IPS DF 4.7 (cell line): ENCODE measurements around the gene GBP6.
"Not testable (repeated sequence)": the region's sequence is repeated elsewhere in the genome, so short reads cannot be mapped to it uniquely, and the experiment has no call there.

Experiments
- DNase-seq: peaks from one replicate; pipeline ENCODE4 v3.0.0-alpha.2; 2013; ENCODE audit warnings: low spot score; ENCODE audit errors: extremely low read depth

The GBP6 gene

DNA sequence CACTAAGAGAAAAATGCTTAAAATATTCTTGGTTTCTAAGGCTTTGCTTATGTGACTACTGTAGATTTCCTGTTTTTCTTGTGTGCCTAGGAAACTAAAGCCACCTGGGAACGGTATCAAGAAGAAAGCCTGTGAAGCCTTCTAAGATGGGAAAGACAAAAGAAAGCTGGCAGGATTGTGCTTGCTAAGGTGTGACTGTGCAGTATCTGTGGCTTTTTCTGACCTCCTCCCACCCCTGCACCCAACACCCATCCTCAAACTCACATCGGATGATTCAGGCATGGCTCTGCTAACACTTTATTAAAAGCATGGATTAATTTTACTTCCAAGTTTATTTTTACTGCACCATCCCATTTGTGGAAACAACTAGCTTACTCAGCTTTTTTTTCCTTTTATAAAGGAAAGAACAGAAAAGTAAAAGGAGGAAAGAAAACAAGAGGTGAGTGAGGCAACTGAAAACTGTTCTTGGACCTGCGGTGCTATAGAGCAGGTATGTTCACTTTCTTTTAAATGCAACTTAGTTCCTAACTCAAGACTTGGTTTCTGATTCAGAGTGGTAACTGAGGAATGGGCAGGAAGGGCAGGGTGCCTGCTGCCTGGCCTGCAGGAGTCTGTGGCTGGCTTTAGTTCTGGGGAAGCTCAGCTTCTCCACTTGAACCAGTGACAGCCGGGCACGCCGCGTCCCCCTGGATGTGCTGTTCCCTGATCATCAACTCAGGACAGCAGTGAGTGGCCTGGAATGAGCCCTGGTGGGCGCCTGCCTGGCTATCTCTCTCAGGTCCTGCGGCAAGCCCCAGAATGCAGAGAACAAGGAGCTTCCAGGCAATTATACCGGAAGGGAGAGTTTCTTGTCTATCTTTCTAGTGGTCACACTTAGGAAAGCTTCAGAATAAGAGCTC lies at the start of gene GBP6:
GBP6 (plus strand) TSS at position 422 of the 899 bp plus-strand sequence. CDS start 4,493 bp downstream, outside the sequence.
- DNase-seq = no peak

GRCh38 chr1:89322402-89322801 lies 41.5 kb upstream of the GBP6 start:
- DNase-seq = no peak

DNA sequence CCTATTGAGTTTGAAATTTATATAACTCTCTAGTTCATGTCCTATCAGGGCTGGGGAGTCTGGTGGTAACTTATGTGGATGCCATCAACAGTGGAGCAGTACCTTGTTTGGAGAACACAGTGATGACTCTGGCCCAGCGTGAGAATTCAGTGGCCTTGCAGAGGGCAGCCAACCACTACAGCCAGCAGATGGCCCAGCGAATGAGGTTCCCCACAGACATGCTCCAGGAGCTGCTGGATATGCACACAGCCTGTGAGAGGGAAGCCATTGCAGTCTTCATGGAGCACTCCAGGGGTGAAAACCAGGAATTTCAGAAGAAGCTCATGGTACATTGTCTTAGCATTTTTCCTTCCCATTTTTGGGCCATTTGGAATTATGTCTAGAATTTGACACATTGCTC lies 32.0 kb upstream of the GBP6 start:
- no peak for DNase-seq

DNA sequence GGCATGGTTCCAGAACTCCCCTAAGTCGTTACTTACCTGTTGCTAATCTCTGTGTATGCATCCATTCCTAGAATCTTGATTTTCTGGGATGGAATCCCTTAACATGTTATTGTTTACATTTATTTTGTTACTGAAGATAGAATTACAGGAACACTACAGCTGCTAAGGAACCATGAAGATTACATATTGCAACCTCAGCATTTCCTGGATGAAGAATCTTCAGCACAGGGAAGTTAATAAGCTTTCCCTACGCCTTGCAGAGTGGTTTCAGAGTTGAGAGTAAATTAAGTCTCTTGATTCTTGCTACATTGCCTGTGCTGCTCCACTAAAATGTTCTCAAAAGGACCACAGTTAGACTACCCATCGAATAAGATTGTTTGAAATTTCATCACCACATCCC lies 31.4 kb upstream of the GBP6 start:
- DNase-seq = no peak

GRCh38 chr1:89335486-89335885 lies 28.4 kb upstream of the GBP6 start:
- no peak for DNase-seq

GRCh38 chr1:89337903-89338302 lies 26.0 kb upstream of the GBP6 start:
- no peak for DNase-seq

DNA sequence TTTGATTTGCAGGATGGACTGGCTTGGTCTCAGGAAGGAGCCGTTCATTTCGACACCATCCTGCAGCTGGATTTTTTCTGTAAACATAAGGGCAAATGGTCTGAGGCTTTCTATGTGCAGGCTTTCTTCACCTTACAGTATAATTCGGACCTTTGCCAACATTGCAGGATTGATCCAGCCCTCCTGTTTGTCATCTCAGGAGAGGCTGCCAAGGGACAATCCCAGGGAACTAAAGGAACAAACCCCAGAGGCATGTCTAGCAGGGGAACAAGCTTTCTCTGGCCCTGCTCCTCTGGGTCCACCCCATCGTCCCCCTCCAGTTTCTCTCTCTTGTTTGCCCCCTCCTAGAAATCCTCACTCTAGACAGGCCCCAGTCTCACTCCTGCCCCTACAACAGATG lies 24.8 kb upstream of the GBP6 start:
- no peak for DNase-seq

DNA sequence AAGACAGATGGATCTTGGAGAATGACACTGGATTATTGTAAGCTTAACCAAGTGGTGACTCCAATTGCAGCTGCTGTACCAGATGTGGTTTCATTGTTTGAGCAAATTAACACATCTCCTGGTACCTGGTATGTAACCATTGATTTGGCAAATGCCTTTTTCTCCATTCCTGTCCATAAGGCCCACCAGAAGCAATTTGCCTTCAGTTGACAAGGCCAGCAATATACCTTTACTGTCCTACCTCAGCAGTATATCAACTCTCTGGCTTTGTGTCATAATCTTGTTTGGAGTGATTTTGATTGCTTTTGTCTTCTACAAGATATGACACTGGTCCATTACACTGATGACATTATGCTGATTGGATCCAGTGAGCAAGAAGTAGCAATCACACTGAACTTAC lies 18.4 kb upstream of the GBP6 start:
- not testable (repeated sequence) for DNase-seq

DNA sequence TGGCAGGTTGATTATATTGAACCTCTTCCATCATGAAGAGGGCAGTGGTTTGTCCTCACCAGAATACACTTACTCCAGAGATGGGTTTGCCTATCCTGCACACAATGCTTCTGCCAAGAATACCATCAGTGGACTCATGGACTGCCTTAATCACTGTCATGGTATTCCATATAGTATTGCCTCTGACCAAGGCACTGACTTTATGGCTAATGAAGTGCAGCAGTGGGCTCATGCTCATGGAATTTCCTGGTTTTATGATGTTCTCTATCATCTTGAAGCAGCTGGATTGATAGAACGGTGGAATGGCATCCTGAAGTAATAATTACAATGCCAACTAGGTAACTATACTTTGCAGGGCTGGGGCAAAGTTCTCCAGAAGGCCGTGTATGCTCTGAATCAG lies 16.6 kb upstream of the GBP6 start:
- DNase-seq = no peak

GRCh38 chr1:89350298-89350697 lies 13.6 kb upstream of the GBP6 start:
- DNase-seq = no peak

DNA sequence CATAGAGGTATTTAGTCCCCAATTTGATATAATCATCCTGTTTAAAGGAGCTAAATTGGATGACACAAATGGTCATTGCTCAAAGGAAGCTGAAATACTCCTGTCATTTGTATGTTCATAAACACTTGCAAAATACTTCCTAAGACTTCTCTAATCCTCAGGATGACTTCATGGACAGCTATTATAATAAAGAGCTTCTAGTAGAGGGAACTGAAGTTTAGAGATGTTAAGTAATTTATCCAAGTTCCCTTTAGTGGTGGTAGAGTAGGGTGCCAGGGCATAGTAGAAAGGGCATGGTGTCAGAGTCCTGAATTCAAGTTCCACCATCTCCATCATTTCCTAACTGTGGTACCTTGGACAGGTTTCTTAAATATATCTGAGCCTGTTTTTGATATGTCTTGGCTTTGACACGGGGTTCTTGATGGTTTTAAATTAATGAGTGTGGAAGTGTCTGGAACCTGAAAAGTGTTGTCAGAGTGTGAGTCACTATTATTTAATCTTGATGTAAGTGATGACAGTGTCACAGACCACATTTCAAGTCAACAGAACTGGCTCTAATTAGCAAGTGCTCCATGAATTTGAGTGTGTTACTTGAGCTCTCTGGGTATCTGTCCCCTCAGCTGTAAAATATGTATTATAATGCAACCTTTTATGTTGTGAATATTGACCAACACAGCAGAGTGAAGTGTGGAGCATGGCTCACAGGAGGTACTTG lies 12.1 kb upstream of the GBP6 start:
- no peak for DNase-seq

GRCh38 chr1:89352421-89352820 lies 11.4 kb upstream of the GBP6 start:
- no peak for DNase-seq

GRCh38 chr1:89354205-89354604 lies 9.7 kb upstream of the GBP6 start:
- DNase-seq = no peak

GRCh38 chr1:89355056-89355455 lies 8.8 kb upstream of the GBP6 start:
- DNase-seq = no peak

DNA sequence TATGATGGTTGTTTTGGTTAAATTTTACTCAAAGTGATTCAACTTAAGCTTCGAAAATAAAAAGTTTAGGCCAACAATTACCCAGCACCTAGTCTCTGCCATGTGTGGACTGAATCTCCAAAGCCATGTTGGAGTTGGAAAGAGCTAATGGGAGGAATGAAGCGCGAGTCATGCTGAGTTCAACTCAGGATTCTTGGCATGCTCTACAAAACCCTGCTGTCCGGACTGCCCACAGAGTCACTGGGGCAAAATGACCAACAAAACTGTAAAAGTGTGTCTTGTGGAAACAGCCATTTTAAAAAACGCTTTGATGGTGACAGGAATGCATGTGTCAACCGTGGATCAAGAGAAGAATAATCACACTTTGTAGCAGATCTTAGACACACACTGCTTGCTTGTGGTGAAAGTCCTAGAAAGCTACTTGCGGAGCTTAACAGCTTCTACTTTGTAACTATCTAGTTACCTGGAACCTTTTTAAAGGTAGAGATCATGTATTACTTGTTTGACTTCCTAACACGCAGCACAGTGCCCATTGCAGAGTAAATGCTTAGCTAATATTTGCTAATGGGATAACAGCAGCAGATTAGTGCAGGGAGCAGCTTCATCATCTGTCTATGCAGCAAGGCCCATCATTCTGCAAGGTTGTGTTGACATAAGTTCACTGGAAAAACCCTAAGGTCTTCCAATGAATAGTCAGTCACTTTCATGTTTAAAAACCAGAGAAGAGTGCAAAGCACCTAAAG lies 7.0 kb upstream of the GBP6 start:
- DNase-seq = no peak

GRCh38 chr1:89358287-89358893 lies 5.5 kb upstream of the GBP6 start:
- peak; percentile 62 for DNase-seq

DNA sequence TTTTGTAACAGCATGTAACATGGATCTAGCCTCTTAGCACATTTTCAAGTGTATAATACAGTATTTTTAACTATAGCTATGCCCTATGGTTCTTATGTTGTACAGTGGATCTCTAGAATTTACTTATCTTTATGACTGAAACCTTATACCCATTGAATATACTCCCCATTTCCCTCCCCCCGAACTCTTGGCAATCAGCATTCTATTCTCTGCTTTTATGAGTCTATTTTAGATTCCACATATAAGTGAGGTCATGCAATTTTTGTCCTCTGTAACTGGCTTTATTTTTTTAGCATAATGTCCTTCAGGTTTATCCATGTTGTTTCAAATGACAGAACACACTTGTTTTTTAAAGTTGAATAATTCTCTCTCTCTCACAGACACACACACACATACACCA lies 3.1 kb upstream of the GBP6 start:
- no peak for DNase-seq

- no peak for DNase-seq
These were observed 2.2 kb upstream of the GBP6 start for GRCh38 chr1:89361681-89362080.

DNA sequence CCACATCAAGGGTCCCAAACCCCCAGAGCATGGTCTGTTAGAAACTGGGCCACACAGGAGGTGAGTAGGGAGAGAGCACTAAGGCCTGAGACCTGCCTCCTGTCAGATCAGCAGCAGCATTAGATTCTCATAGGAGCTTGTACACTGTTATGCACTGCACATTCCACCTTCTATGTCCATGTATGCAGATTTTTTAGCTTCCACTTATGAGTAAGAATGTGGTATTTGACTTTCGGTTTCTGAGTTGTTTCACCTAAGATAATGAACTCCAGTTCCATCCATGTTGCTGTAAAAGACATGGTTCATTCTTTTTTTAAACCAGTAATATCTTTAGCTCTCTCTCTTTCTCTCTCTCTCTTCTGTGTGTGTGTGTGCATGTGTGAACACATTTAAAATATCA lies 663 bp upstream of the GBP6 start:
- no peak for DNase-seq

- no peak for DNase-seq
These were observed 1.2 kb downstream of the GBP6 start for GRCh38 chr1:89364954-89365550.

GRCh38 chr1:89367221-89367620 lies 3.4 kb downstream of the GBP6 start:
- DNase-seq = no peak
